Mesothelial cell of epicardium (in vitro differentiated cells): Measurements from ENCODE around the gene ZNF436. TPM values are rescaled to one million over a fixed set of nuclear protein-coding genes. Genes with fewer than 3 reads are reported as not detected.

ENCODE experiments used
- DNase-seq, 2 experiments: peaks; one replicate each; pipeline ENCODE4 v3.0.0; 2021; ENCODE audit warnings: low spot score in 2 of 2; ENCODE audit not compliant: unreplicated experiment in 2 of 2
- H3K27ac Mint-ChIP-seq: 2 replicates; pipeline ENCODE4 v1.8.0; 2021; ENCODE audit warnings: mixed read lengths
- H3K27me3 Mint-ChIP-seq: 2 replicates; pipeline ENCODE4 v1.8.0; 2021; ENCODE audit warnings: low read depth, mixed read lengths
- H3K36me3 Mint-ChIP-seq: 2 replicates; pipeline ENCODE4 v1.8.0; 2021; ENCODE audit warnings: mixed read lengths
- H3K4me1 Mint-ChIP-seq: 2 replicates; pipeline ENCODE4 v1.8.0; 2021; ENCODE audit warnings: mixed read lengths
- H3K4me3 Mint-ChIP-seq: 2 replicates; pipeline ENCODE4 v1.8.0; 2021; ENCODE audit warnings: mild to moderate bottlenecking, moderate library complexity, mixed read lengths
- H3K9me3 Mint-ChIP-seq: 2 replicates; pipeline ENCODE4 v1.8.0; 2021; ENCODE audit warnings: mixed read lengths
- CTCF ChIP-seq: fragments of 200-600 bp; sonication (generic); IDR thresholded peaks from one replicate; pipeline ENCODE4 v1.5.0; 2021; ENCODE audit warnings: antibody characterized with exemption; ENCODE audit not compliant: unreplicated experiment
- total RNA-seq: library from RNA; stranded (reverse); gene quantifications from 3 replicates; pipeline ENCODE4 v1.2.1, GENCODE V29; 2021

Gene ZNF436
- total RNA-seq, 1 donor from 2014 or later = 33.7 TPM

- no peak for TF ChIP-seq CTCF
- DNase-seq = no peak
- H3K4me1 Mint-ChIP-seq = peaks cover 13% of the 10 kb centered on the region
- H3K27me3 Mint-ChIP-seq = peaks cover 4% of the 10 kb centered on the region
- peaks cover 2% of the 10 kb centered on the region for H3K36me3 Mint-ChIP-seq
- H3K27ac Mint-ChIP-seq = no peak overlapping the region
- no peak overlapping the region for H3K4me3 Mint-ChIP-seq
- no peaks in the 10 kb centered on the region for H3K9me3 Mint-ChIP-seq
Observed at GRCh38 chr1:23396380-23396779, 26.7 kb upstream of the ZNF436 start.

GRCh38 chr1:23395849-23396248 lies 26.2 kb upstream of the ZNF436 start:
- Mint-ChIP-seq H3K4me3 (no peak overlapping the region), H3K27ac (no peak overlapping the region), H3K4me1 (peaks cover 13% of the 10 kb centered on the region), H3K27me3 (peaks cover 4% of the 10 kb centered on the region), H3K9me3 (no peaks in the 10 kb centered on the region), H3K36me3 (peaks cover 2% of the 10 kb centered on the region)
- no peak for DNase-seq
- TF ChIP-seq CTCF = no peak

- no peak for DNase-seq
- no peaks in the 10 kb centered on the region for H3K9me3 Mint-ChIP-seq
- peaks cover 4% of the 10 kb centered on the region for H3K27me3 Mint-ChIP-seq
- H3K27ac Mint-ChIP-seq = peak overlapping the region; percentile 77
- H3K36me3 Mint-ChIP-seq = peaks cover 2% of the 10 kb centered on the region
- TF ChIP-seq CTCF = no peak
- H3K4me3 Mint-ChIP-seq = no peak overlapping the region
- peaks cover 13% of the 10 kb centered on the region for H3K4me1 Mint-ChIP-seq
Observed at GRCh38 chr1:23395154-23395724, 25.6 kb upstream of the ZNF436 start.

- peaks cover 13% of the 10 kb centered on the region for H3K4me1 Mint-ChIP-seq
Observed at GRCh38 chr1:23394684-23395083, 25.0 kb upstream of the ZNF436 start.

GRCh38 chr1:23394181-23394580 lies 24.5 kb upstream of the ZNF436 start:
- no peak for TF ChIP-seq CTCF
- Mint-ChIP-seq H3K9me3 (no peaks in the 10 kb centered on the region), H3K36me3 (peaks cover 2% of the 10 kb centered on the region), H3K27ac (peak overlapping the region; percentile 77), H3K27me3 (peaks cover 4% of the 10 kb centered on the region), H3K4me3 (no peak overlapping the region), H3K4me1 (peaks cover 13% of the 10 kb centered on the region)
- no peak for DNase-seq

More at GRCh38 chr1:23394684-23395083, 25.0 kb upstream of the ZNF436 start:
- Mint-ChIP-seq H3K27me3 (peaks cover 4% of the 10 kb centered on the region), H3K36me3 (peaks cover 2% of the 10 kb centered on the region), H3K9me3 (no peaks in the 10 kb centered on the region), H3K27ac (peak overlapping the region; percentile 77), H3K4me3 (no peak overlapping the region)
- peak in 1 of 2 experiments; percentile 44 for DNase-seq
- no peak for TF ChIP-seq CTCF

- Mint-ChIP-seq H3K9me3 (no peaks in the 10 kb centered on the region), H3K4me3 (no peak overlapping the region), H3K27me3 (peaks cover 4% of the 10 kb centered on the region), H3K4me1 (peaks cover 13% of the 10 kb centered on the region), H3K36me3 (peaks cover 2% of the 10 kb centered on the region), H3K27ac (peak overlapping the region; percentile 77)
- TF ChIP-seq CTCF = no peak
- DNase-seq = no peak
Observed at GRCh38 chr1:23393706-23394105, 24.1 kb upstream of the ZNF436 start.
